Neural progenitor cell (in vitro differentiated cells): ENCODE results near the gene ATP2B3. TPM values are rescaled to one million over a fixed set of nuclear protein-coding genes. Genes with fewer than 3 reads are reported as not detected.

ENCODE experiments used
- DNase-seq: peaks from one replicate; pipeline ENCODE4 v3.0.0-alpha.2; 2016; ENCODE audit warnings: low spot score
- H2AFZ ChIP-seq: fragments of 200-600 bp; sonication (generic); replicated peaks from 2 replicates; pipeline ENCODE4 v1.6.1; 2016; ENCODE audit warnings: antibody characterized with exemption
- H3F3A ChIP-seq: fragments of 200-600 bp; sonication (generic); 2 replicates; pipeline ENCODE4 v1.6.1; 2016; ENCODE audit warnings: antibody characterized with exemption, low read depth
- H3K27ac ChIP-seq: fragments of 200-600 bp; sonication (generic); 2 replicates; pipeline ENCODE4 v1.5.1; 2016; ENCODE audit warnings: mild to moderate bottlenecking
- H3K27me3 ChIP-seq: fragments of 200-600 bp; sonication (generic); 2 replicates; pipeline ENCODE4 v1.6.1; 2016; ENCODE audit warnings: mild to moderate bottlenecking, moderate library complexity
- H3K36me3 ChIP-seq: fragments of 200-600 bp; sonication (generic); 2 replicates; pipeline ENCODE4 v1.5.1; 2016
- H3K4me1 ChIP-seq: fragments of 200-600 bp; sonication (generic); 2 replicates; pipeline ENCODE4 v1.6.1; 2016; ENCODE audit warnings: mixed run types
- H3K4me2 ChIP-seq: fragments of 200-600 bp; sonication (generic); 2 replicates; pipeline ENCODE4 v1.6.1; 2016
- H3K4me3 ChIP-seq: fragments of 200-600 bp; sonication (generic); 2 replicates; pipeline ENCODE4 v1.5.1; 2016
- H3K79me2 ChIP-seq: fragments of 200-600 bp; sonication (generic); 2 replicates; pipeline ENCODE4 v1.6.1; 2016; ENCODE audit warnings: low read depth
- H3K9ac ChIP-seq: fragments of 200-600 bp; sonication (generic); 2 replicates; pipeline ENCODE4 v1.6.1; 2016
- H3K9me3 ChIP-seq: fragments of 200-600 bp; sonication (generic); 2 replicates; pipeline ENCODE4 v1.5.1; 2016; ENCODE audit warnings: low read depth
- H4K20me1 ChIP-seq: fragments of 200-600 bp; sonication (generic); 2 replicates; pipeline ENCODE4 v1.6.1; 2016; ENCODE audit warnings: low read depth
- H3K27ac Mint-ChIP-seq: 3 replicates; pipeline ENCODE4 v1.8.0; 2021; ENCODE audit warnings: mixed read lengths
- H3K27me3 Mint-ChIP-seq: 2 replicates; pipeline ENCODE4 v1.8.0; 2022; ENCODE audit warnings: low read depth, mild to moderate bottlenecking, inconsistent platforms, moderate library complexity, mixed read lengths; ENCODE audit not compliant: insufficient read depth
- H3K36me3 Mint-ChIP-seq: 3 replicates; pipeline ENCODE4 v1.8.0; 2021; ENCODE audit warnings: mixed read lengths
- H3K4me1 Mint-ChIP-seq: 3 replicates; pipeline ENCODE4 v1.8.0; 2021; ENCODE audit warnings: mixed read lengths
- H3K4me3 Mint-ChIP-seq: 3 replicates; pipeline ENCODE4 v1.8.0; 2021; ENCODE audit warnings: mild to moderate bottlenecking, moderate library complexity, mixed read lengths
- H3K9me3 Mint-ChIP-seq: 3 replicates; pipeline ENCODE4 v1.8.0; 2020; ENCODE audit warnings: mixed read lengths
- EZH2 ChIP-seq: fragments of 200-600 bp; sonication (generic); IDR thresholded peaks from 2 replicates; pipeline ENCODE4 v1.6.1; 2017; ENCODE audit warnings: antibody characterized with exemption, mild to moderate bottlenecking, moderate library complexity
- EZH2phosphoT487 ChIP-seq: fragments of 200-600 bp; sonication (generic); IDR thresholded peaks from 2 replicates; pipeline ENCODE4 v1.6.1; 2017; ENCODE audit warnings: antibody characterized with exemption
- total RNA-seq: library from RNA; depleted of rRNA; stranded (reverse); fragments of >200 nt; gene quantifications from 2 replicates; pipeline ENCODE4 v1.2.3, GENCODE V29; 2015; ENCODE audit warnings: low replicate concordance
- TF ChIP-seq, protein P1 (sequence below): fragments of 200-600 bp; sonication (generic); IDR thresholded peaks from 2 replicates; pipeline ENCODE4 v1.5.1; 2017; ENCODE audit warnings: antibody characterized with exemption, mild to moderate bottlenecking

The ATP2B3 gene
- total RNA-seq, 1 donor from 2014 or later: not detected

DNA sequence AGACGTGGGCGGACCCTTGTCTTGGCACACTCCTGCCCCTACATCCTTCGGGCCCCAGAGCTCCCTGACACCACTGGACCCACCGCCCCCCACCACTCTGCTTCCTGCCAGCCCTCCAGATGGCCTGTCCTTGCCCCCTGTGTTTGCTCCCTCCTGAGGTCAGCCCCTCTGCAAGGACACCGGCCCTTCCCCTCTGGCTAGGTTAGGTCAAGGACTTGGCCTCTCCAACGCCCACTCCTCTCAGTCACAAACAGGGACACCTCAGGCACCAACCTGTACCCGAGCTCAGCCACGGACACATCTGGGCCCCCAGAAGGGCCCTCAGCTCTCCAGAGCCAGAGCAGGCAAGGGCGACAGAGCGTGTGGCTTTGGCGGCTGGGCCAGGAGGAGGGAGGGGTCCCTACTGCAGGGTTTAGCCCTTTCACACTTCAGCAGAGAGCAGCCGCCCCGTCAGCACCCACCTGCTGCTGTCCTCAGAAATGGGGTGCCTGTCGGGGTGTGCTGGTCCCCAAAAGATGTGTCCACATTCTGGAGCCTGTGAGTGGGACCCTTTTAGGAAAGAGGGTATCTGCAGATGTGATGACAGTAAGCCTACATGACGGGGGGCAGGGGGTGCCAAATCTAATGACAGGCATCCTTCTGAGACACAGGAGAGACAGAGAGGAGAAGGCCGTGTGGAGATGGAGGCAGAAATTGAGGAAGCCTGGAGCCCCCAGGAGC is 106.0 kb downstream of the ATP2B3 start:
- Mint-ChIP-seq H3K9me3 (peaks cover 29% of the 10 kb centered on the region), H3K27ac (no peak overlapping the region), H3K27me3 (peaks cover 5% of the 10 kb centered on the region), H3K4me3 (no peak overlapping the region), H3K36me3 (no peaks in the 10 kb centered on the region), H3K4me1 (no peaks in the 10 kb centered on the region)
- peaks cover 5% of the 10 kb centered on the region for H3K27me3 ChIP-seq
- TF ChIP-seq EZH2 (no peak), EZH2phosphoT487 (no peak)
- TF ChIP-seq, protein P1, sequence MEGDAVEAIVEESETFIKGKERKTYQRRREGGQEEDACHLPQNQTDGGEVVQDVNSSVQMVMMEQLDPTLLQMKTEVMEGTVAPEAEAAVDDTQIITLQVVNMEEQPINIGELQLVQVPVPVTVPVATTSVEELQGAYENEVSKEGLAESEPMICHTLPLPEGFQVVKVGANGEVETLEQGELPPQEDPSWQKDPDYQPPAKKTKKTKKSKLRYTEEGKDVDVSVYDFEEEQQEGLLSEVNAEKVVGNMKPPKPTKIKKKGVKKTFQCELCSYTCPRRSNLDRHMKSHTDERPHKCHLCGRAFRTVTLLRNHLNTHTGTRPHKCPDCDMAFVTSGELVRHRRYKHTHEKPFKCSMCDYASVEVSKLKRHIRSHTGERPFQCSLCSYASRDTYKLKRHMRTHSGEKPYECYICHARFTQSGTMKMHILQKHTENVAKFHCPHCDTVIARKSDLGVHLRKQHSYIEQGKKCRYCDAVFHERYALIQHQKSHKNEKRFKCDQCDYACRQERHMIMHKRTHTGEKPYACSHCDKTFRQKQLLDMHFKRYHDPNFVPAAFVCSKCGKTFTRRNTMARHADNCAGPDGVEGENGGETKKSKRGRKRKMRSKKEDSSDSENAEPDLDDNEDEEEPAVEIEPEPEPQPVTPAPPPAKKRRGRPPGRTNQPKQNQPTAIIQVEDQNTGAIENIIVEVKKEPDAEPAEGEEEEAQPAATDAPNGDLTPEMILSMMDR: no peak
- peaks cover 3% of the 10 kb centered on the region for H3K9me3 ChIP-seq
- no peak overlapping the region for H2AFZ ChIP-seq
- H3K4me2 ChIP-seq: no peak overlapping the region
- no peak for DNase-seq
- H3K4me3 ChIP-seq: no peak overlapping the region
- no peaks in the 10 kb centered on the region for H3K4me1 ChIP-seq
- no peak overlapping the region for H3K27ac ChIP-seq
- H3K79me2 ChIP-seq: no peaks in the 10 kb centered on the region
- no peaks in the 10 kb centered on the region for H3K36me3 ChIP-seq
- no peak overlapping the region for H3K9ac ChIP-seq
- H4K20me1 ChIP-seq: no peaks in the 10 kb centered on the region
- no peaks in the 10 kb centered on the region for H3F3A ChIP-seq

DNA sequence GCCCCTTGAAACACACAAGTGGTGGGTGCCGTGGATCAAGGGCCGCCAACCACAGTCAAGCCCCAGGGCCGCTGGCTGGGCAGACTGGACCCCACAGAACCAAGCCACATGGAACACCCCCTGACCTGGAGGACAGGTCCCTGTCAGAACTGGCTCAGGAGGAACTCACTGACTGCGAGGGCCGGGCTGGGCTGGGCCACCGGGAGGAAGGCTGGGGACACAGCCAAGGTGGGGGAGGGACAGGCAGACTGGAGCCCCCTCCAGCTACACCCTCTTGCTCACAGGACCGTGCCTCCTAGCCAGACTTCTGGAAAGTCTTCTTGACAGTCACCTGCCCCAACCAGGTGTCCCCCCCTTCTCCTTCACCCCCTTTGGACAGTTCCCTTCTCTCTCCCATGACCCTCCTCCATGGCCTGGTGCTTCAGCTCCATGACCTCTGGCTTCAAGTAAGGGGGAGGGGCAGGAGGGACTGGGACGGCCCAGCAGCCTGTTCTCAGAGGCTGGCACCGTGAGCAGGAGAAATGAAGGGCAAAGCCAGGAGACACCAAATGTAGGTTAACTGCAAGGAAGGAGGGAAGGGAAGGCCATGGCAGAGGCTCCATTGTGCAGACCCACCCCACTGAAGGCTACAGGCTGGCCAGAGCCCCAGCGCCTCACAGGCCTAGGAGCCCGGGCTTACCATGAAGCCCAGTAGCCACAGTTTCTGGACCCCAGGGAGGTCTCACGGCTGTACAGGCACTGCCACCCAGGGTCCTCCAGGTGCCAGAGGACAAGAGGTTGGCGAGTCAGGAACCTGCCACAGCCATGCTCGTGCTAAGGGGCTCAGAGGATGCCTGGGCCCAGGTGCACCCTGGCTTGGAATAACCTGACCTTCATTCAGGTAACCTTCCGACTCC is 107.0 kb downstream of the ATP2B3 start:
- Mint-ChIP-seq H3K4me3 (no peak overlapping the region), H3K4me1 (no peaks in the 10 kb centered on the region), H3K9me3 (peaks cover 30% of the 10 kb centered on the region), H3K27me3 (peaks cover 4% of the 10 kb centered on the region), H3K36me3 (no peaks in the 10 kb centered on the region), H3K27ac (peak overlapping the region; percentile 79)
- H4K20me1 ChIP-seq: no peaks in the 10 kb centered on the region
- no peaks in the 10 kb centered on the region for H3F3A ChIP-seq
- no peaks in the 10 kb centered on the region for H3K4me1 ChIP-seq
- no peaks in the 10 kb centered on the region for H3K27me3 ChIP-seq
- H3K4me3 ChIP-seq: no peak overlapping the region
- H3K27ac ChIP-seq: no peak overlapping the region
- no peak overlapping the region for H3K4me2 ChIP-seq
- H3K9ac ChIP-seq: no peak overlapping the region
- no peaks in the 10 kb centered on the region for H3K79me2 ChIP-seq
- H3K9me3 ChIP-seq: peaks cover 3% of the 10 kb centered on the region
- DNase-seq: no peak
- H2AFZ ChIP-seq: no peak overlapping the region
- H3K36me3 ChIP-seq: no peaks in the 10 kb centered on the region
- no peak for TF ChIP-seq EZH2phosphoT487
- TF ChIP-seq, protein P1: no peak

DNA sequence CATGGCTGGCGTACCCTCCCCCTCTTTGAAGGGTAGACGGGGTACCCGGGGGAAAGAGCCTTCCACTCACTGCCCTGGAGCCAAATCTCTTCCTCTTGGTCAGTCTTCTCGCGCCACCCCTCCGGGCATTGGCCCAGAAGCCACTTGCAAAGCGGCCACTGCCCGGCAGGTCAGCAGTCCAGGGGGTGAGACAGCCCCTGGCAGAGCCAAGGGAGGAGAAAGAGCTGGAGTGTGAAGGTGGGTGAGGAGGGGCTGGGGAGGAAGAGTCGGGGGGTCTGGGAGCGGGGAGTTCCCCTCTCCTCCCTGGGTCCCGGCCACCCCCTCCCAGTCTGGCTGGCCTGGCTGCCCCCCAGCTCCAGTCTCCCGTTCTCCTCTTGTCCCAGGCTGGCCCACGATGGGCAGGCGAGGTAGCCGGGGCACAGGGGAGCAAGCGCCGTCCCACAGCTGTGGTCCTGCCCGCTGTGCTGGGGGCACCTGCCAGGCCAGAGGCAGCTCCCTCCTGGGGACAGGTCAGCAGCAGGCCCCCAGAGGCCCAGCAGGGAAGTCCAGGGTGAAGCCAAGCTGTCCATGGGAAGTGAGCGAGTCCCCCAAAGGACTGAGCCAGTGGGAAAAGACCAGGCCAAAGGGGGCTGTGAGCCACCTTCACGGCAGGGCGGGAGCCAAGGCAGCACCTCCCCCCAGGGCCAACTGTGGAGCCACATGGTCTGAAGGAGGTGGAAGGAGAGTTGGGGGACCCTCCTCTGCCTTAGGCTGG is 108.0 kb downstream of the ATP2B3 start:
- peaks cover 33% of the 10 kb centered on the region for H3K9me3 Mint-ChIP-seq
- no peaks in the 10 kb centered on the region for H3K36me3 Mint-ChIP-seq
- H3K27ac Mint-ChIP-seq: no peak overlapping the region
- Histone ChIP-seq H3K27ac (no peak overlapping the region), H3K9ac (no peak overlapping the region), H3K36me3 (no peaks in the 10 kb centered on the region), H3K79me2 (no peaks in the 10 kb centered on the region), H3F3A (no peaks in the 10 kb centered on the region), H3K4me3 (no peak overlapping the region), H3K27me3 (no peaks in the 10 kb centered on the region), H3K4me2 (no peak overlapping the region), H2AFZ (no peak overlapping the region), H4K20me1 (no peaks in the 10 kb centered on the region), H3K4me1 (no peaks in the 10 kb centered on the region), H3K9me3 (peaks cover 3% of the 10 kb centered on the region)
- DNase-seq: no peak
- peaks cover 4% of the 10 kb centered on the region for H3K27me3 Mint-ChIP-seq
- H3K4me1 Mint-ChIP-seq: no peaks in the 10 kb centered on the region
- TF ChIP-seq EZH2: no peak
- TF ChIP-seq, protein P1: no peak
- TF ChIP-seq EZH2phosphoT487: no peak
- H3K4me3 Mint-ChIP-seq: no peak overlapping the region
